Colonic mucosa (tissue), 4 donors: ENCODE results near the gene TANC1. TPM values are rescaled to one million over a fixed set of nuclear protein-coding genes. Genes with fewer than 3 reads are reported as not detected.

Experiments
- DNase-seq: peaks from one replicate; pipeline ENCODE4 v3.0.0-alpha.2; 2020
- H3K27ac ChIP-seq: fragments of 200-600 bp; one replicate; pipeline ENCODE4 v1.8.0; 2021
- H3K27me3 ChIP-seq: fragments of 200-600 bp; one replicate; pipeline ENCODE4 v1.8.0; 2021
- H3K36me3 ChIP-seq: fragments of 200-600 bp; one replicate; pipeline ENCODE4 v1.8.0; 2021
- H3K4me1 ChIP-seq: fragments of 200-600 bp; one replicate; pipeline ENCODE4 v1.8.0; 2021; ENCODE audit warnings: mild to moderate bottlenecking
- H3K4me3 ChIP-seq: fragments of 200-600 bp; one replicate; pipeline ENCODE4 v1.8.0; 2021
- H3K9ac ChIP-seq, 2 donors: one replicate each; pipeline ENCODE4 v1.7.0; 2013; ENCODE audit warnings: control low read depth in 2 of 2, low read depth in 2 of 2, low read length in 2 of 2
- H3K9me3 ChIP-seq: fragments of 200-600 bp; one replicate; pipeline ENCODE4 v1.8.0; 2021
- CTCF ChIP-seq: fragments of 200-600 bp; IDR thresholded peaks from one replicate; pipeline ENCODE4 v1.8.0; 2022; ENCODE audit warnings: antibody characterized with exemption, mild to moderate bottlenecking
- intact Hi-C: fragments of 100-400 bp; cut with DNase I; formaldehyde crosslinking; loops from one replicate; pipeline ENCODE4 v1.14.1; 2022
- total RNA-seq, 2 donors: library from RNA; stranded (reverse); fragmentation: NEBNext Ultra II Directional in 1 of 2; extraction: Animal tissue kit (Norgen Biotek cat#: 25700) in 1 of 2; gene quantifications; one replicate each; pipeline ENCODE4 v1.2.1, GENCODE V29; 2021
- donor health status: healthy.
- donor health status: DM: no; HTN: no; CAD: no.
- donor health status: DM: no; HTN: no; CAD: no.

The TANC1 gene
- total RNA-seq, 2 donors from 2014 or later, result 28.3 to 32.7 TPM

- no peaks in the 10 kb centered on the region for H3K27me3 ChIP-seq
- no peak for DNase-seq
- no peaks in the 10 kb centered on the region for H3K4me1 ChIP-seq
- no peak for TF ChIP-seq CTCF
- no peak overlapping the region for H3K9ac ChIP-seq
- H3K36me3 ChIP-seq, result no peaks in the 10 kb centered on the region
- no peaks in the 10 kb centered on the region for H3K9me3 ChIP-seq
- H3K4me3 ChIP-seq, result no peak overlapping the region
- H3K27ac ChIP-seq, result no peak overlapping the region
- intact Hi-C loops, result no loop called here
Measured at GRCh38 chr2:159075727-159076126, 107.3 kb downstream of the TANC1 start.

GRCh38 chr2:159076241-159076640 is 107.8 kb downstream of the TANC1 start:
- intact Hi-C loops, result no loop called here
- no peak for TF ChIP-seq CTCF
- no peak overlapping the region for H3K9ac ChIP-seq
- H3K4me3 ChIP-seq, result no peak overlapping the region
- no peaks in the 10 kb centered on the region for H3K4me1 ChIP-seq
- DNase-seq, result no peak
- H3K36me3 ChIP-seq, result no peaks in the 10 kb centered on the region
- H3K27me3 ChIP-seq, result no peaks in the 10 kb centered on the region
- H3K9me3 ChIP-seq, result no peaks in the 10 kb centered on the region
- H3K27ac ChIP-seq, result no peak overlapping the region

- intact Hi-C loops, result no loop called here
- TF ChIP-seq CTCF, result no peak
- no peaks in the 10 kb centered on the region for H3K36me3 ChIP-seq
- H3K9me3 ChIP-seq, result no peaks in the 10 kb centered on the region
- DNase-seq, result no peak
- no peaks in the 10 kb centered on the region for H3K27me3 ChIP-seq
- no peak overlapping the region for H3K27ac ChIP-seq
- no peak overlapping the region for H3K9ac ChIP-seq
- H3K4me1 ChIP-seq, result no peaks in the 10 kb centered on the region
- no peak overlapping the region for H3K4me3 ChIP-seq
Measured at GRCh38 chr2:159077869-159078268, 109.4 kb downstream of the TANC1 start.

- H3K27ac ChIP-seq, result no peak overlapping the region
- TF ChIP-seq CTCF, result no peak
- no peaks in the 10 kb centered on the region for H3K27me3 ChIP-seq
- H3K9me3 ChIP-seq, result no peaks in the 10 kb centered on the region
- no peak overlapping the region for H3K4me3 ChIP-seq
- no peak overlapping the region for H3K9ac ChIP-seq
- no peaks in the 10 kb centered on the region for H3K4me1 ChIP-seq
- no peak for DNase-seq
- H3K36me3 ChIP-seq, result no peaks in the 10 kb centered on the region
- intact Hi-C loops, result no loop called here
Measured at GRCh38 chr2:159078443-159078842, 110.0 kb downstream of the TANC1 start.

- intact Hi-C loops, result no loop called here
- no peaks in the 10 kb centered on the region for H3K27me3 ChIP-seq
- H3K4me1 ChIP-seq, result no peaks in the 10 kb centered on the region
- no peaks in the 10 kb centered on the region for H3K36me3 ChIP-seq
- no peak overlapping the region for H3K27ac ChIP-seq
- no peak overlapping the region for H3K4me3 ChIP-seq
- DNase-seq, result no peak
- no peaks in the 10 kb centered on the region for H3K9me3 ChIP-seq
- H3K9ac ChIP-seq, result no peak overlapping the region
- TF ChIP-seq CTCF, result no peak
Measured at GRCh38 chr2:159080641-159081040, 112.2 kb downstream of the TANC1 start.

GRCh38 chr2:159082119-159082518 is 113.7 kb downstream of the TANC1 start:
- H3K9me3 ChIP-seq, result no peaks in the 10 kb centered on the region
- intact Hi-C loops, result no loop called here
- no peaks in the 10 kb centered on the region for H3K4me1 ChIP-seq
- no peaks in the 10 kb centered on the region for H3K27me3 ChIP-seq
- no peaks in the 10 kb centered on the region for H3K36me3 ChIP-seq
- no peak overlapping the region for H3K4me3 ChIP-seq
- no peak overlapping the region for H3K27ac ChIP-seq
- no peak for DNase-seq
- TF ChIP-seq CTCF, result no peak
- H3K9ac ChIP-seq, result no peak overlapping the region
